Caco-2 (cell line): ENCODE data around the gene KIAA1755. TPM values are rescaled to one million over a fixed set of nuclear protein-coding genes. Genes with fewer than 3 reads are reported as not detected.
A peak's percentile ranks its signal among the peaks of the same experiment; 100 is the strongest.

Experiments used
- Bru-seq: library from RNA; stranded (reverse); fragments of 400-500 nt; gene quantifications from one replicate; lab custom pipeline; 2021; lab: Mats Ljungman, UMichigan
- BruChase-seq, 2 experiments: library from RNA; stranded (reverse); fragments of 400-500 nt; gene quantifications; one replicate each; lab custom pipeline; 2021; lab: Mats Ljungman, UMichigan
- BruUV-seq: library from RNA; stranded (reverse); fragments of 400-500 nt; replicated peaks from 2 replicates; lab custom pipeline; 2021; lab: Mats Ljungman, UMichigan
- CTCF ChIA-PET: fragments of 300-600 bp; sonication (Branson Sonifier 250); formaldehyde crosslinking; loops from one replicate; lab custom pipeline; 2022; ENCODE audit warnings: antibody characterized with exemption; lab: Charles Lee
- POLR2A ChIA-PET: fragments of 300-600 bp; sonication (Branson Sonifier 250); formaldehyde crosslinking; loops from one replicate; lab custom pipeline; 2022; ENCODE audit warnings: antibody characterized with exemption; lab: Charles Lee
- DNase-seq, 2 experiments: peaks; one replicate each; pipeline versions ENCODE4 v3.0.0 to v3.0.0-alpha.2; 2020 to 2022
- H3K27me3 ChIP-seq: replicated peaks from 2 replicates; pipeline ENCODE4 v1.6.0; 2011; ENCODE audit warnings: low read length; ENCODE audit not compliant: control insufficient read depth, insufficient read depth
- H3K36me3 ChIP-seq: 2 replicates; pipeline ENCODE4 v1.5.1; 2011; ENCODE audit warnings: low read length; ENCODE audit not compliant: control insufficient read depth, insufficient read depth
- H3K4me1 ChIP-seq: fragments of 250-450 bp; sonication (Bioruptor Pico); 2 replicates; pipeline ENCODE4 v1.5.1; 2020; ENCODE audit warnings: mild to moderate bottlenecking
- H3K4me3 ChIP-seq: 2 replicates; pipeline ENCODE4 v1.5.1; 2011; ENCODE audit warnings: low read depth, mild to moderate bottlenecking, control low read depth, low read length
- H3K9me3 ChIP-seq: fragments of 250-450 bp; sonication (Bioruptor Pico); 2 replicates; pipeline ENCODE4 v1.5.1; 2020; ENCODE audit warnings: mild to moderate bottlenecking, moderate library complexity
- H3K27ac Mint-ChIP-seq: one replicate; pipeline ENCODE4 v1.8.0; 2022; ENCODE audit warnings: mixed read lengths; ENCODE audit not compliant: unreplicated experiment
- H3K27me3 Mint-ChIP-seq: one replicate; pipeline ENCODE4 v1.8.0; 2022; ENCODE audit warnings: mixed read lengths; ENCODE audit not compliant: insufficient read depth, unreplicated experiment
- H3K36me3 Mint-ChIP-seq: one replicate; pipeline ENCODE4 v1.8.0; 2022; ENCODE audit warnings: mild to moderate bottlenecking, mixed read lengths; ENCODE audit not compliant: insufficient read depth, unreplicated experiment
- H3K4me1 Mint-ChIP-seq: one replicate; pipeline ENCODE4 v1.8.0; 2022; ENCODE audit warnings: low read depth, mixed read lengths; ENCODE audit not compliant: unreplicated experiment
- H3K4me3 Mint-ChIP-seq: one replicate; pipeline ENCODE4 v1.8.0; 2022; ENCODE audit warnings: mild to moderate bottlenecking, moderate library complexity, mixed read lengths; ENCODE audit not compliant: unreplicated experiment
- H3K9me3 Mint-ChIP-seq: one replicate; pipeline ENCODE4 v1.8.0; 2022; ENCODE audit warnings: mixed read lengths; ENCODE audit not compliant: unreplicated experiment
- CTCF ChIP-seq, 2 experiments: fragments of 200-600 bp in 1 of 2; IDR thresholded peaks; 1 replicate in 1 of 2; 2 replicates in 1 of 2; pipeline versions ENCODE4 v1.5.1 to v1.8.0; 2011 to 2022; ENCODE audit warnings: antibody characterized with exemption in 1 of 2, control low read depth in 1 of 2, inconsistent platforms in 1 of 2, low read depth in 1 of 2, low read length in 1 of 2, mild to moderate bottlenecking in 1 of 2, moderate library complexity in 1 of 2; ENCODE audit not compliant: insufficient read depth in 1 of 2, severe bottlenecking in 1 of 2, unreplicated experiment in 1 of 2
- intact Hi-C: fragments of 100-400 bp; cut with micrococcal nuclease; formaldehyde crosslinking; loops from one replicate; pipeline ENCODE4 v1.10.0; 2022; ENCODE audit not compliant: unreplicated experiment
- long read RNA-seq: library from polyadenylated mRNA; stranded (forward); transcript quantifications from one replicate; pipeline ENCODE4 v2.0.0, GENCODE V29; 2022
- total RNA-seq: library from RNA; stranded (reverse); gene quantifications from 2 replicates; pipeline ENCODE4 v1.2.3, GENCODE V29; 2022

The KIAA1755 gene
- total RNA-seq (0.19 and 0.20 TPM in 2 replicates), Bru-seq, nascent RNA (percentile 11 among the genes with signal in this experiment), BruChase-seq, experiment 1, labeled RNA remaining after a 2-hour chase (percentile 13 among the genes with signal in this experiment), BruChase-seq, experiment 2, labeled RNA remaining after a 6-hour chase (percentile 2 among the genes with signal in this experiment)
- long read RNA-seq, result 0 reads

DNA sequence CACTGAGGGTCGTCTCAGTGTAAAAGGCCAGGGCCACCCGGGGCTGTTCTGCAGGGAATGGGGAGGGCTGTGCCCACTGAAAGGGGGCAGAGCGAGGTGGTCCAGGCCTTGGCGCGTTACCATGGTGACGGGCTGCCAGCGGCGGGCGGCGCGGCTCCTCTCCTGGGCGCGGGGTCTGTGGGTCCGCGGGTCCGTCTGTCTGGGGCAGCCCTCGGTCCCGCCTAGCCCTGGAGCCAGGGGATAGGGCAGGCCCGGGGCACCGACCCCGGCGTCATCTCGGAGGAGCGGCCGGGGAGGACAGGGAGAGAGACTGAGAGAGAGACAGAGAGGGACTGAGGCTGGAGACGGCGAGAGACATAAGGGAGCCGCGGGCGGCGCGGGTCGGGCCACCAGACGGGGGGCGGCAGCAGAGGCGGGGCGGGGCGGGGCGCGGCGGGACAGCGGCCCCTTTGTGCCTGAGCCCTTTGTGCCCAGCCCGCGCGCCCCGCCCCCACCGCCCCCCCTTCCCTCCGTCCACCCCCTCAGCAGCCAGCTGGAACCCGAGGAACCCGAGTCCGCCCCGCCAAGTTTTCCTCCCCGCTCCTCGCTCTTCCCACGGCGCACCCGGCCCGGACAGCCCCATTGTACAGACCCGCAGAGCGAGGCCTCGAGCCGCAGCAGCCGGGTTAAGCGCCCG lies at the start of gene KIAA1755:
TSS of gene KIAA1755 (minus strand) at position 358 of the 676 bp plus-strand sequence. CDS start at position 123, 235 bp downstream.
- Histone ChIP-seq H3K4me3 (peak within 1 kb of the TSS; percentile 1; the same call in 1 of the 2 replicates), H3K9me3 (no peaks in the 10 kb centered on the region), H3K36me3 (no peaks in the 10 kb centered on the region), H3K4me1 (peaks cover 8% of the 10 kb centered on the region), H3K27me3 (peaks cover 1% of the 10 kb centered on the region; the same call in 1 of the 2 replicates)
- ChIA-PET CTCF (no interaction called here), POLR2A (no interaction called here)
- no TSS peak for BruUV-seq
- no peaks in the 10 kb centered on the region for H3K9me3 Mint-ChIP-seq
- intact Hi-C loops, result no loop called here
- H3K36me3 Mint-ChIP-seq, result no peaks in the 10 kb centered on the region
- TF ChIP-seq CTCF (IDR thresholded peaks at IDR 0.05; ENCODE audit: insufficient read depth in 1 of 2, low read depth in 1 of 2, low read length in 1 of 2, severe bottlenecking in 1 of 2, unreplicated experiment in 1 of 2), result no peak
- no peak within 1 kb of the TSS for H3K27ac Mint-ChIP-seq
- H3K27me3 Mint-ChIP-seq, result peaks cover 8% of the 10 kb centered on the region
- H3K4me1 Mint-ChIP-seq, result peaks cover 7% of the 10 kb centered on the region
- H3K4me3 Mint-ChIP-seq, result peak within 1 kb of the TSS; percentile 4
- DNase-seq, result peak in 1 of 2 experiments; percentile 42

- Histone ChIP-seq H3K36me3 (no peaks in the 10 kb centered on the region), H3K4me3 (no peak overlapping the region), H3K27me3 (no peaks in the 10 kb centered on the region), H3K9me3 (peaks cover 8% of the 10 kb centered on the region; the same call in 1 of the 2 replicates), H3K4me1 (no peaks in the 10 kb centered on the region)
- BruUV-seq, result no TSS peak
- TF ChIP-seq CTCF (IDR thresholded peaks at IDR 0.05; ENCODE audit: insufficient read depth in 1 of 2, low read depth in 1 of 2, low read length in 1 of 2, severe bottlenecking in 1 of 2, unreplicated experiment in 1 of 2), result no peak
- ChIA-PET POLR2A (no interaction called here), CTCF (no interaction called here)
- Mint-ChIP-seq H3K4me3 (no peak overlapping the region), H3K36me3 (no peaks in the 10 kb centered on the region), H3K27me3 (peaks cover 6% of the 10 kb centered on the region), H3K27ac (no peak overlapping the region), H3K4me1 (no peaks in the 10 kb centered on the region), H3K9me3 (no peaks in the 10 kb centered on the region)
- DNase-seq, result no peak
- intact Hi-C loops, result no loop called here
These were observed 47.9 kb upstream of the KIAA1755 start for GRCh38 chr20:38308447-38308846.

- H3K27me3 ChIP-seq, result no peaks in the 10 kb centered on the region
- intact Hi-C loops, result no loop called here
- Mint-ChIP-seq H3K4me1 (no peaks in the 10 kb centered on the region), H3K36me3 (no peaks in the 10 kb centered on the region), H3K9me3 (no peaks in the 10 kb centered on the region), H3K4me3 (no peak overlapping the region), H3K27ac (no peak overlapping the region), H3K27me3 (peaks cover 10% of the 10 kb centered on the region)
- BruUV-seq, result no TSS peak
- ChIA-PET CTCF (interaction anchor here (0.9 to 1.1 kb wide), 2 partner anchors 9 to 30 kb away, joined by 3 read pairs; no protein-coding TSS in a partner anchor), POLR2A (no interaction called here)
- no peak overlapping the region for H3K4me3 ChIP-seq
- peaks cover 8% of the 10 kb centered on the region; the same call in 1 of the 2 replicates for H3K9me3 ChIP-seq
- DNase-seq, result no peak
- no peaks in the 10 kb centered on the region for H3K36me3 ChIP-seq
- no peak for TF ChIP-seq CTCF (IDR thresholded peaks at IDR 0.05; ENCODE audit: insufficient read depth in 1 of 2, low read depth in 1 of 2, low read length in 1 of 2, severe bottlenecking in 1 of 2, unreplicated experiment in 1 of 2)
- H3K4me1 ChIP-seq, result no peaks in the 10 kb centered on the region
These were observed 47.5 kb upstream of the KIAA1755 start for GRCh38 chr20:38308047-38308438.
